Measurements from ENCODE around the gene SENP6. TPM values are rescaled to one million over a fixed set of nuclear protein-coding genes. Genes with fewer than 3 reads are reported as not detected.
"Not testable (repeated sequence)": the region's sequence is repeated elsewhere in the genome, so short reads cannot be mapped to it uniquely, and the experiment has no call there.

The SENP6 gene
- polyA plus RNA-seq, 3 donors, result 22.3 to 43.9 (median 31.9) TPM

DNA sequence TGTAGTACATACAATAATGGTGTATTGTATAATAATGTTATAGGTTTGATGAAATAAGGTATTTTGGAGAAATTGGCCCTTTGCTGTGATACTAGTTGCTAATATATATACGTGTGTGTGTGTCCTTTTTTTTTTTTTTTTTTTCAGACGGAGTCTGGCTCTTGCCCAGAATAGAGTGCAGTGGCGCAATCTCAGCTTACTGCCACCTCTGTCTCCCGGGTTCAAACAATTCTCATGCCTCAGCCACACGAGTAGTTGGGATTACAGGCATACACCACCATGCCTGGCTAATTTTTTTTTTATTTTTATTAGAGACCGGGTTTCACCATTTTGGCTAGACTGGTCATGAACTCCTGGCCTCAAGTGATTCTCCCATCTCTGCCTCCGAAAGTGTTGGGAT, 23.3 kb downstream of the SENP6 start:
- Histone ChIP-seq H3K4me1 (ENCODE audit: control insufficient read depth in 1 of 2, insufficient read depth in 2 of 2, low read length in 2 of 2) (peaks cover 0 to 6% of the 10 kb centered on the region in 2 donors), H3K9ac (ENCODE audit: insufficient read depth, low read length, poor library complexity, severe bottlenecking) (no peak overlapping the region), H2AFZ (ENCODE audit: insufficient read depth, low read depth, low read length, poor library complexity, severe bottlenecking) (no peak overlapping the region), H3K4me3 (replicated peaks in 1 of 3; ENCODE audit: low read depth in 2 of 3, low read length in 3 of 3) (no peak overlapping the region), H3K9me3 (replicated peaks in 1 of 2; ENCODE audit: control insufficient read depth in 1 of 2, insufficient read depth in 1 of 2, low read length in 2 of 2) (no peaks in the 10 kb centered on the region), H3K27ac (ENCODE audit: low read depth in 1 of 2, low read length in 2 of 2) (no peak overlapping the region), H3K36me3 (replicated peaks in 1 of 2; ENCODE audit: control insufficient read depth in 1 of 2, insufficient read depth in 2 of 2, low read length in 2 of 2) (peaks cover 16 to 60% of the 10 kb centered on the region in 2 donors), H3K79me2 (ENCODE audit: insufficient read depth, low read length) (peaks cover 74% of the 10 kb centered on the region), H4K20me1 (ENCODE audit: insufficient read depth, low read length) (peaks cover 81% of the 10 kb centered on the region), H3K27me3 (ENCODE audit: control insufficient read depth in 2 of 2, insufficient read depth in 2 of 2, low read length in 2 of 2) (no peaks in the 10 kb centered on the region), H3K4me2 (replicated peaks; ENCODE audit: extremely low read depth, low read length, poor library complexity, severe bottlenecking) (no peak overlapping the region)
- WGBS (ENCODE audit: insufficient coverage), result 20% methylated on average over 1 of the region's 7 CpGs
- Mint-ChIP-seq H3K27me3 (ENCODE audit: low read depth in 3 of 3) (peaks cover 0 to 2% (median 0%) of the 10 kb centered on the region in 3 donors), H3K9me3 (no peaks in the 10 kb centered on the region), H3K4me1 (peaks cover 18% of the 10 kb centered on the region), H3K36me3 (peaks cover 26 to 42% of the 10 kb centered on the region in 2 donors), H3K4me3 (no peak overlapping the region), H3K27ac (peak overlapping the region in 1 of 7 donors; percentile 72)
- TF ChIP-seq, protein P1, sequence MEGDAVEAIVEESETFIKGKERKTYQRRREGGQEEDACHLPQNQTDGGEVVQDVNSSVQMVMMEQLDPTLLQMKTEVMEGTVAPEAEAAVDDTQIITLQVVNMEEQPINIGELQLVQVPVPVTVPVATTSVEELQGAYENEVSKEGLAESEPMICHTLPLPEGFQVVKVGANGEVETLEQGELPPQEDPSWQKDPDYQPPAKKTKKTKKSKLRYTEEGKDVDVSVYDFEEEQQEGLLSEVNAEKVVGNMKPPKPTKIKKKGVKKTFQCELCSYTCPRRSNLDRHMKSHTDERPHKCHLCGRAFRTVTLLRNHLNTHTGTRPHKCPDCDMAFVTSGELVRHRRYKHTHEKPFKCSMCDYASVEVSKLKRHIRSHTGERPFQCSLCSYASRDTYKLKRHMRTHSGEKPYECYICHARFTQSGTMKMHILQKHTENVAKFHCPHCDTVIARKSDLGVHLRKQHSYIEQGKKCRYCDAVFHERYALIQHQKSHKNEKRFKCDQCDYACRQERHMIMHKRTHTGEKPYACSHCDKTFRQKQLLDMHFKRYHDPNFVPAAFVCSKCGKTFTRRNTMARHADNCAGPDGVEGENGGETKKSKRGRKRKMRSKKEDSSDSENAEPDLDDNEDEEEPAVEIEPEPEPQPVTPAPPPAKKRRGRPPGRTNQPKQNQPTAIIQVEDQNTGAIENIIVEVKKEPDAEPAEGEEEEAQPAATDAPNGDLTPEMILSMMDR (IDR thresholded peaks at IDR 0.05), result no peak
- intact Hi-C loops (cut with micrococcal nuclease), result no loop called here
- DNase-seq, result no peak

DNA sequence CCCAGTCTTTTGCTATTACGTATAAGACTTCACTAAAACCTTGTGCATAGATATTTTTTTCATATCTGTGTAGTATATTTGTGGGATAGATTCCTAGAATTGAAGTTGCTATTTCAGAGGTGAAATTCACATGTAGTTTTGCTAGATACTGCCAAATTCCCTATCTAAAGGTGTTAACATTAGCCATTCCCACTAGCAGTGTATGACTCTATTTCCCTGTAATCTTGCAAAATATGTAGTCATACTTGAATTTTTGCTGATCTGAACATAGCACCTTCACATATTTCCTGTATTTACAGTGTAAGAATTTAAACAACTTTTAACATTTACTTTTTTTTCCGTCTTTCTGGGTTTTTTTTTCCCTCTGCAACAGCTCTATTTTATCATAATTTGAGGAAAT, 24.9 kb downstream of the SENP6 start:
- H3K36me3 Mint-ChIP-seq, result peaks cover 37 to 52% of the 10 kb centered on the region in 2 donors
- no peak overlapping the region for H3K4me3 ChIP-seq (replicated peaks in 1 of 3; ENCODE audit: low read depth in 2 of 3, low read length in 3 of 3)
- WGBS (ENCODE audit: insufficient coverage), result no CpG with 5 or more reads among the region's 2 CpGs
- H3K27me3 ChIP-seq (ENCODE audit: control insufficient read depth in 2 of 2, insufficient read depth in 2 of 2, low read length in 2 of 2), result no peaks in the 10 kb centered on the region
- H3K4me3 Mint-ChIP-seq, result no peak overlapping the region
- DNase-seq, result no peak
- intact Hi-C loops (cut with micrococcal nuclease), result no loop called here
- no peaks in the 10 kb centered on the region for H3K9me3 ChIP-seq (replicated peaks in 1 of 2; ENCODE audit: control insufficient read depth in 1 of 2, insufficient read depth in 1 of 2, low read length in 2 of 2)
- H3K4me1 ChIP-seq (ENCODE audit: control insufficient read depth in 1 of 2, insufficient read depth in 2 of 2, low read length in 2 of 2), result no peaks in the 10 kb centered on the region
- no peak overlapping the region for H3K27ac Mint-ChIP-seq
- H3K9me3 Mint-ChIP-seq, result no peaks in the 10 kb centered on the region
- peaks cover 26 to 75% of the 10 kb centered on the region in 2 donors for H3K36me3 ChIP-seq (replicated peaks in 1 of 2; ENCODE audit: control insufficient read depth in 1 of 2, insufficient read depth in 2 of 2, low read length in 2 of 2)
- H3K27ac ChIP-seq (ENCODE audit: low read depth in 1 of 2, low read length in 2 of 2), result no peak overlapping the region
- H3K27me3 Mint-ChIP-seq (ENCODE audit: low read depth in 3 of 3), result peaks cover 0 to 2% (median 0%) of the 10 kb centered on the region in 3 donors
- no peak overlapping the region for H3K9ac ChIP-seq (ENCODE audit: insufficient read depth, low read length, poor library complexity, severe bottlenecking)
- H3K4me1 Mint-ChIP-seq, result peaks cover 9% of the 10 kb centered on the region
- no peak overlapping the region for H3K4me2 ChIP-seq (replicated peaks; ENCODE audit: extremely low read depth, low read length, poor library complexity, severe bottlenecking)
- TF ChIP-seq, protein P1 (IDR thresholded peaks at IDR 0.05), result no peak
- H3K79me2 ChIP-seq (ENCODE audit: insufficient read depth, low read length), result peaks cover 73% of the 10 kb centered on the region
- H4K20me1 ChIP-seq (ENCODE audit: insufficient read depth, low read length), result peaks cover 81% of the 10 kb centered on the region
- H2AFZ ChIP-seq (ENCODE audit: insufficient read depth, low read depth, low read length, poor library complexity, severe bottlenecking), result no peak overlapping the region

- 90% methylated on average over 4 of the region's 9 CpGs for WGBS (ENCODE audit: insufficient coverage)
- intact Hi-C loops (cut with micrococcal nuclease), result not testable (repeated sequence)
- H3K36me3 ChIP-seq (replicated peaks in 1 of 2; ENCODE audit: control insufficient read depth in 1 of 2, insufficient read depth in 2 of 2, low read length in 2 of 2), result peaks cover 33 to 75% of the 10 kb centered on the region in 2 donors
These were observed 26.0 kb downstream of the SENP6 start for GRCh38 chr6:75627708-75628107.

More at GRCh38 chr6:75627708-75628107, 26.0 kb downstream of the SENP6 start:
- not testable (repeated sequence) for DNase-seq; H3K27me3 Mint-ChIP-seq (ENCODE audit: low read depth in 3 of 3); H3K9me3 Mint-ChIP-seq; H3K4me2 ChIP-seq (replicated peaks; ENCODE audit: extremely low read depth, low read length, poor library complexity, severe bottlenecking); H3K27me3 ChIP-seq (ENCODE audit: control insufficient read depth in 2 of 2, insufficient read depth in 2 of 2, low read length in 2 of 2); H2AFZ ChIP-seq (ENCODE audit: insufficient read depth, low read depth, low read length, poor library complexity, severe bottlenecking); H3K4me3 Mint-ChIP-seq; H3K4me1 ChIP-seq (ENCODE audit: control insufficient read depth in 1 of 2, insufficient read depth in 2 of 2, low read length in 2 of 2); H3K9ac ChIP-seq (ENCODE audit: insufficient read depth, low read length, poor library complexity, severe bottlenecking); H3K27ac ChIP-seq (ENCODE audit: low read depth in 1 of 2, low read length in 2 of 2); H3K4me1 Mint-ChIP-seq; H3K4me3 ChIP-seq (replicated peaks in 1 of 3; ENCODE audit: low read depth in 2 of 3, low read length in 3 of 3); H3K9me3 ChIP-seq (replicated peaks in 1 of 2; ENCODE audit: control insufficient read depth in 1 of 2, insufficient read depth in 1 of 2, low read length in 2 of 2)
- peaks cover 67% of the 10 kb centered on the region for H3K79me2 ChIP-seq (ENCODE audit: insufficient read depth, low read length)
- H4K20me1 ChIP-seq (ENCODE audit: insufficient read depth, low read length), result peaks cover 81% of the 10 kb centered on the region
- H3K27ac Mint-ChIP-seq, result peak overlapping the region in 1 of 7 donors; percentile 33
- H3K36me3 Mint-ChIP-seq, result peaks cover 38 to 46% of the 10 kb centered on the region in 2 donors

Data from CD14-positive monocyte (primary cell).